ENCODE results near the gene BLID. TPM values are rescaled to one million over a fixed set of nuclear protein-coding genes. Genes with fewer than 3 reads are reported as not detected.

Gene BLID
- total RNA-seq, 1 experiment from 2014 or later: 2.0 TPM

DNA sequence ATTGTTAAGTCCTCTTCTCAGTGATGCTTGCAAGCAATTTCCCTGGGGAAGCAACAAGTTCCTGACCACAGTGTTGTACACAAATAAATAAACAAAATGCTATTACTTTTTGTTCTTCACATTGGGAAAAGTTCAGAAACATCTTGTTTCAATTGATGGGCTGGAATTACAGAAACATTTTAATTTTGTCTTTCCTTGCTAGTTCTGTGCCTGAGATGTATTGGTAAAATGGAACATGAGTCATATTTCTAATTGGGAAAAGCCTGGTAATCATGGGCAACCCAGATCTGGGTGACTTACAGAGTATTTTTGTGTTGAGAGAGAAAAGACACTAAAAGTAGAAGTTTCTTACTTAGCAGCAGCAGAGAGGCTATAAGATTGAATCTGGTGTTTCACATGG is 576 bp upstream of the BLID start:
- intact Hi-C loops (cut with micrococcal nuclease; ENCODE audit: unreplicated experiment): no loop called here
- H3K4me2 ChIP-seq: no peak overlapping the region
- no peaks in the 10 kb centered on the region; the same call in 1 of the 2 replicates for H3F3A ChIP-seq (ENCODE audit: insufficient read depth, low read depth)
- peaks cover 24% of the 10 kb centered on the region; the same call in 1 of the 2 replicates for H3K36me3 ChIP-seq (ENCODE audit: low read depth)
- TF ChIP-seq EZH2 (IDR thresholded peaks at IDR 0.05; ENCODE audit: low read depth) (no peak), CTCF (conservative IDR thresholded peaks at IDR 0.05) (no peak)
- no peaks in the 10 kb centered on the region; the same call in 1 of the 2 replicates for H3K79me2 ChIP-seq (ENCODE audit: low read depth)
- CTCF ChIA-PET: no interaction called here
- H3K4me1 ChIP-seq (replicated peaks; ENCODE audit: insufficient read depth): no peaks in the 10 kb centered on the region
- H4K20me1 ChIP-seq (ENCODE audit: insufficient read depth): no peaks in the 10 kb centered on the region
- no peak for DNase-seq
- no peak overlapping the region for H2AFZ ChIP-seq
- H3K27me3 ChIP-seq (ENCODE audit: insufficient read depth, low read depth): no peaks in the 10 kb centered on the region
- H3K9me3 ChIP-seq (ENCODE audit: insufficient read depth, low read depth): 0 out of 2 replicates have a peak, but pooled peaks cover under 1% of the 10 kb centered on the region
- POLR2A ChIA-PET (ENCODE audit: unreplicated experiment): no interaction called here
- H3K4me3 ChIP-seq: no peak overlapping the region
- no peaks in the 10 kb centered on the region for H3K9me2 ChIP-seq (ENCODE audit: insufficient read depth)
- no peak overlapping the region for H3K27ac ChIP-seq
- BruUV-seq (replicated peaks): no TSS peak

DNA sequence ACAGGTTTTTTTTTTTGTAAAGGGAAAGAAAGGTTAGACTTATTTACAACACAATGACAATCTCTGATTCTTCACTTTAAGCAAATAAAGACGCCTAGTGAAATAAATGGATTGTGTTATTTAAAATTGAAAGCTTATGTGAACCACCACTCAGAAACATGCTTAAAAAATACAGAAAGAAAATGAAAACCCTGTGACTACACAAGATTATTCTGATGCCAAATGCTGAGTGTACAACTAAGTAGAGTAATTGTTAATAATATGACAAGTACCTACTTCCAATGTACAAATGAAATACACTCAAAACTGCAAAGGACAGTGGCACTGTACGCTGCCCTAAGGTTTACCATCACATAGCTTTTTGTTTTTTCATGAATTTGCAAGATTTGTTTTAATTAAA is 1.0 kb downstream of the BLID start:
- H3K4me2 ChIP-seq: no peak overlapping the region
- TF ChIP-seq EZH2 (IDR thresholded peaks at IDR 0.05; ENCODE audit: low read depth) (no peak), CTCF (conservative IDR thresholded peaks at IDR 0.05) (no peak)
- H4K20me1 ChIP-seq (ENCODE audit: insufficient read depth): no peaks in the 10 kb centered on the region
- no peaks in the 10 kb centered on the region for H3F3A ChIP-seq (ENCODE audit: insufficient read depth, low read depth)
- no peaks in the 10 kb centered on the region for H3K9me3 ChIP-seq (ENCODE audit: insufficient read depth, low read depth)
- intact Hi-C loops (cut with micrococcal nuclease; ENCODE audit: unreplicated experiment): no loop called here
- no peak overlapping the region for H2AFZ ChIP-seq
- no peak overlapping the region for H3K27ac ChIP-seq
- H3K27me3 ChIP-seq (ENCODE audit: insufficient read depth, low read depth): no peaks in the 10 kb centered on the region
- no peak overlapping the region for H3K4me3 ChIP-seq
- CTCF ChIA-PET: no interaction called here
- no peaks in the 10 kb centered on the region for H3K79me2 ChIP-seq (ENCODE audit: low read depth)
- H3K9me2 ChIP-seq (ENCODE audit: insufficient read depth): no peaks in the 10 kb centered on the region
- peaks cover 23% of the 10 kb centered on the region; the same call in 1 of the 2 replicates for H3K36me3 ChIP-seq (ENCODE audit: low read depth)
- DNase-seq: no peak
- POLR2A ChIA-PET (ENCODE audit: unreplicated experiment): no interaction called here
- BruUV-seq (replicated peaks): no TSS peak
- no peaks in the 10 kb centered on the region for H3K4me1 ChIP-seq (replicated peaks; ENCODE audit: insufficient read depth)

- ChIA-PET CTCF (no interaction called here), POLR2A (ENCODE audit: unreplicated experiment) (no interaction called here)
- no peak for DNase-seq
- Histone ChIP-seq H3K79me2 (ENCODE audit: low read depth) (no peaks in the 10 kb centered on the region), H3K27ac (no peak overlapping the region), H3K9me3 (ENCODE audit: insufficient read depth, low read depth) (no peaks in the 10 kb centered on the region), H2AFZ (no peak overlapping the region), H3K36me3 (ENCODE audit: low read depth) (peaks cover 23% of the 10 kb centered on the region; the same call in 1 of the 2 replicates), H3K27me3 (ENCODE audit: insufficient read depth, low read depth) (no peaks in the 10 kb centered on the region), H3K4me2 (no peak overlapping the region), H3F3A (ENCODE audit: insufficient read depth, low read depth) (no peaks in the 10 kb centered on the region), H4K20me1 (ENCODE audit: insufficient read depth) (no peaks in the 10 kb centered on the region), H3K4me3 (no peak overlapping the region), H3K9me2 (ENCODE audit: insufficient read depth) (no peaks in the 10 kb centered on the region), H3K4me1 (replicated peaks; ENCODE audit: insufficient read depth) (no peaks in the 10 kb centered on the region)
- BruUV-seq (replicated peaks): no TSS peak
- TF ChIP-seq EZH2 (IDR thresholded peaks at IDR 0.05; ENCODE audit: low read depth) (no peak), CTCF (conservative IDR thresholded peaks at IDR 0.05) (no peak)
- intact Hi-C loops (cut with micrococcal nuclease; ENCODE audit: unreplicated experiment): no loop called here
These were observed 1.9 kb downstream of the BLID start for GRCh38 chr11:122113836-122114825.

Measured in PC-9 (cell line).